ENCODE measurements around the gene EPHA6.

Gene EPHA6

DNA sequence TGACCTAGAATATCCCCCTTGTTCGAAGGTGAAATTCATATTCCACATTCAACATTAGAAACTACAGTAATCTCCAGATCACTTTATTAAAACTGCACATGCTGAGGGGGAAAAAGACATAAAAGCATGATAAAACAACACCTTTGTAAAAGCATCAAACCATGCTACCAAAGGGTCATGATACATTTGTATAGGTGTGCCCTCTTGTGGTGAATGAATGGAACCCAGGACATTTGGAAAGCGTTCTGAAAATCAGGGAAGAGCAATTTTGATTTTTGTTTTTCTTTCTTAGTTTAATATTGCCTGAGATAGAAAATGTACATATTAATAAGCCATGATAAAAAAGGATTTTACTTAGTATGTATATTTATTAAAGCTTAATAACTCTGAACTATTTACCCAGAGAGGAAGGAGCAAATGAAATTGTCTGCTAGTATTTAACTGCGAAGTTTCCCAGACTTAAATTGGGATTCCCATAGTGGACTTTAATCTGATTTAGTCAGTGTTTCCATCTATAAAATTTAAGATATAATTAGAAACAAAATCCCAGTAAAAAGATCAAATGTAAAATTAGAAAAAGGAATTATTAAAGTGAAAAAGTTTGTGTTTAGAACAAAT is 844.4 kb downstream of the EPHA6 start:
- no peak overlapping the region for H3K4me3 ChIP-seq (ENCODE audit: low read depth, low read length)
- in situ Hi-C loops (cut with HindIII; ENCODE audit: low sequenced_read_pairs) = no loop called here
- peak; percentile 19 for DNase-seq (ENCODE audit: low read depth, low spot score)
- TF ChIP-seq, protein P1, sequence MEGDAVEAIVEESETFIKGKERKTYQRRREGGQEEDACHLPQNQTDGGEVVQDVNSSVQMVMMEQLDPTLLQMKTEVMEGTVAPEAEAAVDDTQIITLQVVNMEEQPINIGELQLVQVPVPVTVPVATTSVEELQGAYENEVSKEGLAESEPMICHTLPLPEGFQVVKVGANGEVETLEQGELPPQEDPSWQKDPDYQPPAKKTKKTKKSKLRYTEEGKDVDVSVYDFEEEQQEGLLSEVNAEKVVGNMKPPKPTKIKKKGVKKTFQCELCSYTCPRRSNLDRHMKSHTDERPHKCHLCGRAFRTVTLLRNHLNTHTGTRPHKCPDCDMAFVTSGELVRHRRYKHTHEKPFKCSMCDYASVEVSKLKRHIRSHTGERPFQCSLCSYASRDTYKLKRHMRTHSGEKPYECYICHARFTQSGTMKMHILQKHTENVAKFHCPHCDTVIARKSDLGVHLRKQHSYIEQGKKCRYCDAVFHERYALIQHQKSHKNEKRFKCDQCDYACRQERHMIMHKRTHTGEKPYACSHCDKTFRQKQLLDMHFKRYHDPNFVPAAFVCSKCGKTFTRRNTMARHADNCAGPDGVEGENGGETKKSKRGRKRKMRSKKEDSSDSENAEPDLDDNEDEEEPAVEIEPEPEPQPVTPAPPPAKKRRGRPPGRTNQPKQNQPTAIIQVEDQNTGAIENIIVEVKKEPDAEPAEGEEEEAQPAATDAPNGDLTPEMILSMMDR (IDR thresholded peaks at IDR 0.05; ENCODE audit: low read depth, low read length) = peak; percentile 70

DNA sequence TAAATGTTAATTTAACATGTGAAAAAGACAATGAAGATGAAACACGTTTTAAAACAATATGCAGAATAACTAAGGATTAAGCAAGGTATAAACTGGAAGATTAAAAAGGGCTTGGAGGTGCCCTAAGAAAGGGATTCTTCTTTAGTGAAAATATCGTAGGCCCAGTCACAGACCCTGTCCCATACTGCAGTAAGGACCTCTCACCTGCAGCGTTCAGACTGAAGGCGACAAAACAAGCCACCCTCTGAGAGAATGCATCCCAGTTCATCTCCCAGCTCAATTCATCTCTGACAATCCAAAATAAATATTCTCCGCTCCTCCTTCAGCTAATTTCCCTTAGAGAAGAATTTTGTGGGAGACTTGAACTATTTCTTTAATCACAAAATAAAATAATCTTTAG is 847.9 kb downstream of the EPHA6 start:
- in situ Hi-C loops (cut with HindIII; ENCODE audit: low sequenced_read_pairs) = no loop called here
- no peak for DNase-seq (ENCODE audit: low read depth, low spot score)
- H3K4me3 ChIP-seq (ENCODE audit: low read depth, low read length) = no peak overlapping the region
- TF ChIP-seq, protein P1 (IDR thresholded peaks at IDR 0.05; ENCODE audit: low read depth, low read length) = no peak

DNA sequence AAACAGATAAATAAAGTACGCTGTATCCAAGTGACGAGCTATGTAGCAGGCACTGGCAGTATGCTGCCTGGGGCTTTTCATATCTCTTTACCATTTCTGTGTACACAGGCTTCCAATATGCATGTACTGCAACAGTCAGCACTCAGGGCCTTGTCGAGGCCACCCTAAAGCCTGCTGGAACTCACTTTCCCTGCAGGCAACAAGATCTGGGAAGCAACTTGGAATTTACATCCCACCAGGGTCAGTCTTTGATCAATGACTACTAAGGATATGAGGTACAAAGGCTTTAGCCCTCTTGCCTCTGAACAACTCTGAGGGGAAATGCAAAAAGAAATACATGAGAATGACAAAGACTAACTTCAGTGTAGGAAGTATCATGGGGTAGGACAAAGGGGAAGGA is 848.4 kb downstream of the EPHA6 start:
- H3K4me3 ChIP-seq (ENCODE audit: low read depth, low read length) = no peak overlapping the region
- DNase-seq (ENCODE audit: low read depth, low spot score) = no peak
- in situ Hi-C loops (cut with HindIII; ENCODE audit: low sequenced_read_pairs) = no loop called here
- TF ChIP-seq, protein P1 (IDR thresholded peaks at IDR 0.05; ENCODE audit: low read depth, low read length) = no peak

DNA sequence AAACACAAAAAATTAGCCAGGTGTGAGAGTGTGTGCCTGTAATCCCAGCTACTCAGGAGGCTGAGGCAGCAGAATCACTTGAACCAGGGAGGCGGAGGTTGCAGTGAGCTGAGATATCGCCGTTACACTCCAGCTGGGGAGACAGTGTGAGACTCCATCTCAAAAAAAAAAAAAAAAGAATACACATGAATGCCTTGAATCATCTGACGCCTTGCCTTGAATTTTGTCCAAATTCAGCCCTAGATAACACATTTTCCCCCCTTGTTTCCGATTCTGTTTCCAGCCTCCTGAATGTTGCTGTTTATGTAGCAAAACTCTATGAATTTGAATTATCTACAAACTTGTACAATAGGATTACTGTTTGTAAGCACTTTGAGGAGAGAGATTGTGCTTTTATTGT is 851.5 kb downstream of the EPHA6 start:
- TF ChIP-seq, protein P1 (IDR thresholded peaks at IDR 0.05; ENCODE audit: low read depth, low read length) = no peak
- DNase-seq (ENCODE audit: low read depth, low spot score) = no peak
- no peak overlapping the region for H3K4me3 ChIP-seq (ENCODE audit: low read depth, low read length)
- in situ Hi-C loops (cut with HindIII; ENCODE audit: low sequenced_read_pairs) = no loop called here

DNA sequence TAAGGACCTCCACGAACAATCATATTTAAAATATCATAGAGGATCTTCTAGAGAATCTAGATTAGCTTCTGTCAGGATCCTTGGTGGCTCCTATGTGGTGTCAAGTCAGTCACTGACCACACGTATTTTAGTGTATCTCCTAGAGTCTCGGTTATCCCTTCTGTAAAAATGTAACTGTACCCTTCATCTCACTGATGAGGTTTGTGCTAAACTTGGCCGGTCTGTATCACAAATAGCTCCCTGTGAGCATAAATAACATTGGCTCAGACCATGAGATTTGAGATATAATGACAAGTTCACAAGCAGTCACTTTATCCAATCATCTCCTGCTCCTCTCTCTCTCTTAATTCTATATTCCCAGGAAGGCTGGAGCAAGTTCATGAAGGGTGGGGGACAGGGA is 856.6 kb downstream of the EPHA6 start:
- H3K4me3 ChIP-seq (ENCODE audit: low read depth, low read length) = no peak overlapping the region
- in situ Hi-C loops (cut with HindIII; ENCODE audit: low sequenced_read_pairs) = no loop called here
- DNase-seq (ENCODE audit: low read depth, low spot score) = no peak
- TF ChIP-seq, protein P1 (IDR thresholded peaks at IDR 0.05; ENCODE audit: low read depth, low read length) = no peak

DNA sequence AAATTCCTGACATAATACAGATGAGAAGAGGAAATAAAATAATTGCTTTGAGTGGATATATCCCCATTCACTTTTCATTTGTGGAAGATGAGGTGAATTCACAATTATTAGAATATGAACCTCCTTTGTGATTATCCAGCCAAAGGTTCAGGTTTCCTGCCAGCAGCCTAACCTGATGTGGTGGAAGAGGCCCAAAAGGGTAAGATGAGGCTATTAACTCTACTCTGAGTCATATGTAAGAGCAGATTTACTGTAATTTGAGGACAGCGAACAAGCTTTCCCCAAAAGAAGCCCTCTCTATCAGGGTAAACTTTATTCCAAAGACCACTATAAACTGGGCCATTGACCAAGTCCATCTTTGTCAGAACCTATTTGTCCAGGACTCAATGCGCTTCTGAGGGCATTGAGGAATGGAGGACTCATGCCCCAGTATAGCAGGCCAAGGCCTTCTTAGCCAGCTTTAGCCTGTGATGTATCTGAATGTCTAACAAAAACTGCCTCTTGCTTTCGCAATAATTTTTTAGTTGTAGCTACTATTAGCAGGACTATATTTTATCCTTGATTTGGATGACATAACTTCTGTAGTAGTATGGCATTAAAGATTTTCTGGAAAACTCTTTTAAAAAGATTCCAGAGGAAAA is 859.1 kb downstream of the EPHA6 start:
- H3K4me3 ChIP-seq (ENCODE audit: low read depth, low read length) = no peak overlapping the region
- DNase-seq (ENCODE audit: low read depth, low spot score) = no peak
- TF ChIP-seq, protein P1 (IDR thresholded peaks at IDR 0.05; ENCODE audit: low read depth, low read length) = no peak
- in situ Hi-C loops (cut with HindIII; ENCODE audit: low sequenced_read_pairs) = no loop called here
